GM12874 (cell line): ENCODE measurements around the gene ZNF543.

Experiments
- CTCF ChIP-seq: IDR thresholded peaks from 2 replicates; pipeline ENCODE4 v1.5.1; 2011; ENCODE audit warnings: low read depth, mild to moderate bottlenecking, control low read depth, low read length, moderate library complexity; ENCODE audit not compliant: insufficient read depth

Gene ZNF543

GRCh38 chr19:57302727-57303401, 17.4 kb upstream of the ZNF543 start:
- TF ChIP-seq CTCF = no peak

GRCh38 chr19:57305056-57305455, 15.2 kb upstream of the ZNF543 start:
- no peak for TF ChIP-seq CTCF

- TF ChIP-seq CTCF = no peak
Measured at GRCh38 chr19:57308514-57308913, 11.8 kb upstream of the ZNF543 start.

- no peak for TF ChIP-seq CTCF
Measured at GRCh38 chr19:57310792-57311191, 9.5 kb upstream of the ZNF543 start.

GRCh38 chr19:57314146-57314545, 6.1 kb upstream of the ZNF543 start:
- no peak for TF ChIP-seq CTCF

GRCh38 chr19:57317503-57317902, 2.8 kb upstream of the ZNF543 start:
- no peak for TF ChIP-seq CTCF

GRCh38 chr19:57319869-57320179, 448 bp upstream of the ZNF543 start:
- no peak for TF ChIP-seq CTCF
